ENCODE measurements around the gene LPP.

- no peak for TF ChIP-seq CTCF (IDR thresholded peaks at IDR 0.05; ENCODE audit: low read depth, low read length, poor library complexity, severe bottlenecking)
- no peak for TF ChIP-seq EZH2phosphoT487 (IDR thresholded peaks at IDR 0.05; ENCODE audit: borderline replicate concordance, low read length)
Measured at GRCh38 chr3:188908002-188908850, 754.3 kb downstream of the LPP start.
